Epithelial cell of esophagus (primary cell): ENCODE data around the gene ADORA2B.
"Not testable (repeated sequence)": the region's sequence is repeated elsewhere in the genome, so short reads cannot be mapped to it uniquely, and the experiment has no call there.

ENCODE experiments used
- DNase-seq: peaks from one replicate; pipeline ENCODE4 v3.0.0; 2010; ENCODE audit warnings: low read depth
- H3K4me3 ChIP-seq: 2 replicates; pipeline ENCODE4 v1.5.1; 2011; ENCODE audit warnings: mild to moderate bottlenecking, low read length, control low read depth
- CTCF ChIP-seq: IDR thresholded peaks from 2 replicates; pipeline ENCODE4 v1.5.1; 2011; ENCODE audit warnings: low read depth, mild to moderate bottlenecking, low read length, control low read depth, inconsistent platforms; ENCODE audit not compliant: insufficient read depth; ENCODE audit errors: missing control alignments

Gene ADORA2B

GRCh38 chr17:15909481-15909991 is 35.4 kb upstream of the ADORA2B start:
- no peak for TF ChIP-seq CTCF
- H3K4me3 ChIP-seq: no peak overlapping the region
- no peak for DNase-seq

DNA sequence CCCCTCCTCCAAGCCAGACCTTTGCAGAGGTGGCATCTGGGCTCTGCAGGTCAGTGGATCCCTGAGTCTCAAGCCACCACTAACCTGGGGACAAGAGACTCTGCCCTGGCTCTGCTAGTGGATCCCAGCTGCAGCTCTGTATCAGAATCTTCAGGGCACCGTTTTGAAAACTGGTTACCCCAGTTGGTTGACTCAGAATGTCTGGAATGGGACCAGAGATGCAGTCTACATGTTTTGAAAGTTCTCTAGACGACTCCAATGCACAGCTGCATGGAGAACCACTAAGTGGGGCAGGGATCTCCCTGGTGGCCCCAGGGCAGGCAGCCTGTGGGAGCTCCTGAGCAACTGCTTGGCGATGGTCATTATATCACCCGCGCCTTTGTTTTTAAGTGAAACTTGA is 34.1 kb upstream of the ADORA2B start:
- no peak for TF ChIP-seq CTCF
- no peak overlapping the region for H3K4me3 ChIP-seq
- peak; percentile 76 for DNase-seq

DNA sequence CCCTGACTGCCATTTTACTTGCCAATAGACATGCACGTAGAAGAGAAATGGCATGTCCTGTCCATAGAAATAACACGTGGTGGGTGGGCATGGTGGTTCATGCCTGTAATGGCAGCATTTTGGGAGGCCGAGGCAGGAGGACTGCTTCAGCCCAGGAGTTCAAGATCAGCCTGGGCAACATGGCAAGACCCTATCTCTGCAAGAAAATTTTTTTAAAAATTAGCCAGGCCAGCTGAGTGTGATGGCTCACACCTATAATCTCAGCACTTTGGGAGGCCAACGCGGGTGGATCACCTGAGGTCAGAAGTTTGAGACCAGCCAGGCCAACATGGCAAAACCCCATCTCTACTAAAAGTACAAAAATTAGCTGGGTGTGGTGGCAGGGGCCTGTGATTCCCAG is 33.2 kb upstream of the ADORA2B start:
- not testable (repeated sequence) for DNase-seq, H3K4me3 ChIP-seq

DNA sequence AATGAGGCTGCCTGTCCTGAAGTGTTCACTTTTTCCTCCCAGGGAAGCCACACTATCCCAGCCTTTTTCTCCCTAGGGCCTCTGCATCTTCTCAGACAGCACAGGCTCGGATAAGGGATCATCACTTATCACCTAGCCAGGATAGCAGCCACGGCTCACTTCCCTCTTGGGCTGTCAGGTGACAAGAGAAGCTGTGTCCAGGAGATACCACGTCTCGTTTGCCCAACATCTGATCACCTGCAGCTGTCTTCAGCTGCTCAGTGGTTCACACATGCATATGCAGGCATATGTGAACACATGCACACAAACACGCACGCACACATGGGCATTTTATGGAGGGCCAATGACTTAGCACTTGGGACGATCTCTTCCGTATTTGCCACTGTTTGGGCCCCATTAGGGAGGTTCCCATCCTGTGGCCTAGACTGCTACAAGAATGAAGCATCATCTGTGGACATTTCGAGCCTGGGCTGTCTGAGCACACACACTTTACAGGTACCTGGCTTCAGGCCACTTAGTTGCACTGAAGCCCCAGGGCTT is 32.4 kb upstream of the ADORA2B start:
- TF ChIP-seq CTCF: no peak
- H3K4me3 ChIP-seq: no peak overlapping the region
- no peak for DNase-seq

DNA sequence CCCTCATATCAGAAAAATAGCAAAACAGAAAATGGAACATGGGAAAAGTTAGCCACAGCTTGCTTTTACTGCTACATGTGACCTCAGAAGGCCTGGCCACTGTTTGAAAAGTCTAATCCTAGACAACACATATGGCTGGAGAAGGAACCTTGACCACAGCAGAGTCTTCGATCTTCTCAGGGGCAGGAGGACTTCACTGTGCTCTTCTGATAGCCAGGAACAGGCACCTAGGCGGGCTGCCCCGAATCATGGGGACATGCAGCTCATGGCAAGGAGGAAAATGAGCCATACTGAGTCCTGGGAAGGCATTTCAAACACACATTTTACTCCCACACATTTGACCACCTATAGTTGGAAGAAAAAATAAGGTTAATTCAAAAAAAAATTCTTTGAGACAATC is 31.1 kb upstream of the ADORA2B start:
- no peak for DNase-seq
- no peak for TF ChIP-seq CTCF
- no peak overlapping the region for H3K4me3 ChIP-seq

GRCh38 chr17:15914400-15915170 is 30.3 kb upstream of the ADORA2B start:
- TF ChIP-seq CTCF: no peak
- peak; percentile 61 for DNase-seq
- H3K4me3 ChIP-seq: no peak overlapping the region

- TF ChIP-seq CTCF: no peak
- H3K4me3 ChIP-seq: no peak overlapping the region
- DNase-seq: no peak
These were observed 29.0 kb upstream of the ADORA2B start for GRCh38 chr17:15915961-15916360.
